Brain microvascular endothelial cell (primary cell): ENCODE results near the gene STK4.

Experiments
- DNase-seq: peaks from one replicate; pipeline ENCODE4 v3.0.0-alpha.2; 2020
- H3K27ac ChIP-seq: fragments of 250-450 bp; sonication (Bioruptor Pico); 2 replicates; pipeline ENCODE4 v1.5.1; 2020; ENCODE audit warnings: mild to moderate bottlenecking, moderate library complexity
- H3K27me3 ChIP-seq: fragments of 250-450 bp; sonication (Bioruptor Pico); replicated peaks from 2 replicates; pipeline ENCODE4 v1.5.1; 2020; ENCODE audit warnings: mild to moderate bottlenecking
- H3K36me3 ChIP-seq: fragments of 250-450 bp; sonication (Bioruptor Pico); replicated peaks from 2 replicates; pipeline ENCODE4 v1.5.1; 2020; ENCODE audit warnings: mild to moderate bottlenecking
- H3K4me3 ChIP-seq: 2 replicates; pipeline ENCODE4 v1.5.1; 2011; ENCODE audit warnings: low read depth, mild to moderate bottlenecking, control low read depth, low read length, moderate library complexity
- in situ Hi-C: cut with HindIII; loops from 2 replicates; pipeline ENCODE4 v1.10.0; 2017; ENCODE audit warnings: low sequenced_read_pairs, low pct_ligation_motif_present
- TF ChIP-seq, protein P1 (sequence below): IDR thresholded peaks from 2 replicates; pipeline ENCODE4 v1.5.1; 2011; ENCODE audit warnings: low read depth, mild to moderate bottlenecking, moderate library complexity, low read length, control low read depth, inconsistent platforms; ENCODE audit errors: missing control alignments

The STK4 gene

DNA sequence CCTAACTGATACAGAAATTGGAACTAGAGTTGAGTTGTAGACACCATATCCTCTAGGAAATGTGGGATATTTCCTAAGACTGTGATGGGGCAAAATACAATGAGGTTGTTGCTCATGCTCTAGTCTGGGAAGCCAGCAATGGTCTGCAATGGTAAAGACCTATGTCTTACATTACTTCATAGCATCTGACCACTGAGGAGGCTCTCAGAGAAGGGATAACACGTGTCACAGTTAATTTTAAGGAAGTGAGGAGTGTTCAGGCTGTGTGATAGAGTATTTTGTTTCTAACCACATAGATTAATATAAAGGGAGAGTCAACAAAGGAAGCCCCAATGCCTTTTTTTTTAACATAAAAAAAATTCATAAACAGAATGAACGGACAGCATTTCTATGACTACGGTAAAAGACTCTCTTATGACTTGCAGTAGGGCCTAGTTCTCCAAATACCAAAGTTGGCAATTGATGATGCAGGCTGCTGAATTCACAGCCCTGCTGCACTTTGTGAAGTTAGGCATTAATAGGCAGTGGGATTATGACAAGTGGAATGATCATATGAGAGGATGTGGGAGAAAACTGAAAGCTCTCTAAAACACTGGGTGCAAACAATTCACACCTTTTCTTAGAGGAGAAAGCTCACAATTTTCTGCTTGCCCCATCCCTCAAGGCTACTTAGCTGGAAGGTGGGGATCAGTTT lies 120.9 kb downstream of the STK4 start:
- TF ChIP-seq, protein P1, sequence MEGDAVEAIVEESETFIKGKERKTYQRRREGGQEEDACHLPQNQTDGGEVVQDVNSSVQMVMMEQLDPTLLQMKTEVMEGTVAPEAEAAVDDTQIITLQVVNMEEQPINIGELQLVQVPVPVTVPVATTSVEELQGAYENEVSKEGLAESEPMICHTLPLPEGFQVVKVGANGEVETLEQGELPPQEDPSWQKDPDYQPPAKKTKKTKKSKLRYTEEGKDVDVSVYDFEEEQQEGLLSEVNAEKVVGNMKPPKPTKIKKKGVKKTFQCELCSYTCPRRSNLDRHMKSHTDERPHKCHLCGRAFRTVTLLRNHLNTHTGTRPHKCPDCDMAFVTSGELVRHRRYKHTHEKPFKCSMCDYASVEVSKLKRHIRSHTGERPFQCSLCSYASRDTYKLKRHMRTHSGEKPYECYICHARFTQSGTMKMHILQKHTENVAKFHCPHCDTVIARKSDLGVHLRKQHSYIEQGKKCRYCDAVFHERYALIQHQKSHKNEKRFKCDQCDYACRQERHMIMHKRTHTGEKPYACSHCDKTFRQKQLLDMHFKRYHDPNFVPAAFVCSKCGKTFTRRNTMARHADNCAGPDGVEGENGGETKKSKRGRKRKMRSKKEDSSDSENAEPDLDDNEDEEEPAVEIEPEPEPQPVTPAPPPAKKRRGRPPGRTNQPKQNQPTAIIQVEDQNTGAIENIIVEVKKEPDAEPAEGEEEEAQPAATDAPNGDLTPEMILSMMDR = no peak
- H3K36me3 ChIP-seq = no peaks in the 10 kb centered on the region
- in situ Hi-C loops = no loop called here
- H3K27ac ChIP-seq = no peak overlapping the region
- no peak overlapping the region for H3K4me3 ChIP-seq
- no peak for DNase-seq
- no peaks in the 10 kb centered on the region for H3K27me3 ChIP-seq

DNA sequence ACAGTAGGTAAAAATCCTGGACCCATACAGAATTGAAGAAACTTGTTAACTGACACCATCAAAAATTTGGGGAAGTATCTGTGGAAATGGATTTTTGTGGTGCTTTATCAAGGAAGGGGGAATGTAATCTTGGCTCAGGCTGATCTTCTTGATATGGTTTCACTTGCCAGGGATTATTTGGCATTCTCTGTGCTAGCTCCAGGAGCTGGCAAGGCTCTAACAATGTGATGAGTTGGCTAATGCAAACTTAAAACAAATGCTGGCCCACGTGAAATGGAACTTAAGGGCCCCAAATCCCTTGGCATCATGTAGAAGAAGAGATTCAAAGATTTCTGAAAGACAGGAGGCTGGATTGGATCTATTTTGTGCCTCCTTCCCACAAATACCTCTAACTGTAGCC lies 121.5 kb downstream of the STK4 start:
- Histone ChIP-seq H3K27me3 (no peaks in the 10 kb centered on the region), H3K4me3 (no peak overlapping the region), H3K36me3 (no peaks in the 10 kb centered on the region), H3K27ac (no peak overlapping the region)
- TF ChIP-seq, protein P1 = no peak
- in situ Hi-C loops = no loop called here
- no peak for DNase-seq

DNA sequence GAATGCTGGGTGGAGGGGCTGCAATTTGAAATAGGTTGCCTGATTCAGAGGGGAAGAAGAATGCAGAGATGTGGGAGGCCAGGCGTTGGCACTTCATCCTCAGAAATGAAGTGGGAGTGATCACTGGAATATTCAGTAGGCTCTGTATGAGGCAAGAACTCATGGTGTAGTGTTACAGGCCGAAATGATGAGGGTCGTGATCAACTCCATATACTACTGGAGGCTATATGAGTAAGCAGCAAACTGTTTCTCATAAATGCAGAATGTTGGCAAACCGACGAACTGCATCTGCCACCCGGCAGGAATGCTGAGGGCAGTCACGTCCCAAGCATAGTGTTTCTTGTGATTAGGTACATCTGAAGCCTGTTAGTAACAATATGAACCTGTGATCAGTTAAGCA lies 121.9 kb downstream of the STK4 start:
- Histone ChIP-seq H3K36me3 (no peaks in the 10 kb centered on the region), H3K27ac (no peak overlapping the region), H3K4me3 (no peak overlapping the region), H3K27me3 (no peaks in the 10 kb centered on the region)
- TF ChIP-seq, protein P1 = no peak
- peak; percentile 11 for DNase-seq
- in situ Hi-C loops = no loop called here

DNA sequence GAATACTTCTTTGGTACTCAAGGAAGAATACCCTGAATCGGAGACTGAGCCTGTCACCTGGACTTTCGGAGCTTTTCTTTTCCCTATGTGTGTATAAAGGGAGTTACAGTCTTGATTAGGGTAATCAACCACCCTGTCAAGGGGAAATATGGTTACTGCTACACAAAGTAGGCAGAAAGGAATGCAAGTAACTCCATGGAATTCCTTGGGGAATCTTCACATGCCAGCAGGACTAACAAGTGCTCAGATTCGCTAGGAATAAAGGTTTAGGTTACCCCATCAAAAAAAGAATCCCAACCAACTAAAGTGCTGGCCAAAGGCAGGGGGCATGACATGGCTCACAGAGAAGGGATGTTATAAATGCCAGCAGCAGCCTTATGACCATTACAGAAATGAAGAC lies 124.2 kb downstream of the STK4 start:
- Histone ChIP-seq H3K36me3 (no peaks in the 10 kb centered on the region), H3K4me3 (no peak overlapping the region), H3K27ac (no peak overlapping the region), H3K27me3 (no peaks in the 10 kb centered on the region)
- TF ChIP-seq, protein P1 = no peak
- no peak for DNase-seq
- in situ Hi-C loops = no loop called here

DNA sequence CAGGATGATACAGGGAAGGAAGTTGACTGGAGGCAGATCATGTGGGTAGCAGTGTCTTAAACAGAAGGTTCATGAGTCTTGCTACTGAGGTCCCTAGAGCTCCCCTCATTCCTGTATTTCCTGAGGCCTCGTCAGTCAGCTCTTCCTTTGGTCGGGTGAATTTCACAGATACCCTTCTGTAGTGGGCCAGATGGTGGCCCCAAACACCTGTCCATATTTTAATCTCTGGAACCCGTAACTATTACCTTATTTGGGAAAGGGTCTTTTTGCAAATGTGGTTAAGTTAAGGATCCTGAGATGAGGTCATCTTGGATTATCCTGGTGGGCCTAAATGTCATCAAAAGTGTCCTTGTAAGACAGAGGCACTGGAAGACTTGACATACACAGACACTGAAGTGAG lies 125.1 kb downstream of the STK4 start:
- in situ Hi-C loops = no loop called here
- Histone ChIP-seq H3K27me3 (no peaks in the 10 kb centered on the region), H3K36me3 (no peaks in the 10 kb centered on the region), H3K27ac (no peak overlapping the region), H3K4me3 (no peak overlapping the region)
- TF ChIP-seq, protein P1 = no peak
- DNase-seq = no peak

DNA sequence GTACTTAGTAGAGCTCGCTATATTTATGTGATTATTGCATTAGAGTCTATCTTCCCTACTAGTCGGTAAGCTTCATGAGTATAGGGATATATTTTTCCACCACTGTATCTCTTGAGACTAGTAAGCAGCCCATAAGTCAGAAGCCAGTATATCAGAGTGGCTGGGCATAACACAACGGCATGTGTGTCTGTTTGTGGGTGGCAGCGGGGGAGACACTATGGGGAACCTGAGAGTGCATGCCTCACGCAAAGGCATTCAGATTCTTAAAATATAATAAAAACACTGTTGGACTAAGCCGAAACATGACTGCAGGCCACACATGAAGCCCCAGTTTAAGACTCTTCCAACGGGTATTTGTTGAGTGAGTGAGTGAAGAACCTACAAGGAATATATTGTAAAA lies 126.6 kb downstream of the STK4 start:
- DNase-seq = no peak
- Histone ChIP-seq H3K36me3 (no peaks in the 10 kb centered on the region), H3K4me3 (no peak overlapping the region), H3K27me3 (no peaks in the 10 kb centered on the region), H3K27ac (no peak overlapping the region)
- TF ChIP-seq, protein P1 = no peak
- in situ Hi-C loops = no loop called here
